Measurements from ENCODE around the gene CDC42. TPM values are rescaled to one million over a fixed set of nuclear protein-coding genes. Genes with fewer than 3 reads are reported as not detected.
A peak's percentile ranks its signal among the peaks of the same experiment; 100 is the strongest.

Gene CDC42
- total RNA-seq, 3 donors from 2014 or later (not counting 1 experiment from before 2014, with no cell fraction given) = 454 to 470 (median 463) TPM

DNA sequence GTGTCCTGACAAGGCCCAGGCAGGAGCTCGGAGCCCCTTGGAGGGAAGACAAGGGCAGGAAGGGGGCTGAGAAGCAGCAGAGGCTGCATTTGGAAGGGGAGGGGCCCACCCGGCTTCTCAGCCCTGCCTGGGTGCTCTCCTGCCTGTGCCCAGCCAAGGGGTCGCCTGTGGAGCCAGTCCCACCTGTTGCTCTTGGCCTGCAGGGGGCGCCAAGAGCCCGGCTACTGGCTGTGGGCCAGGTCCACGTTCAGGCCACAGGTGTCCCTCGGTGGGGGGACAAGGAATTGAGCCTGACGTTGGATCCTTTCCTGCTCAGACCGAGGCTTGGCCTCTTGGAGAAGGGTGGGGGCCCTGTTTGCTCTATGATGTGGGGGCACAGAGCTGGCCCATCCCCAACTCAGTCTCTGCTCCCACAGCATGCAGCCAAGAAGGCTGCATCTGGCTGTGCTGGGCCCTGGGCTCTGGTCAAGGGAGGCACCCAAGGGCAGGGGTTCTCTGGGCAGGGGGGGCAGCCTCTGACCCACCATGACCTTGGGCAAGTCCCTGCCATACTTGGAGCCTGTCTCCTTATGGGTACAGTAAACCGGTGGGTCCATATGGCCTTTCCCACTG, 79.5 kb downstream of the CDC42 start:
- ATAC-seq = peak in 2 of 3 donors; percentile 57 to 77
- no peaks in the 10 kb centered on the region for H3K27me3 Mint-ChIP-seq (ENCODE audit: low read depth in 2 of 2)
- TF ChIP-seq, protein P1, sequence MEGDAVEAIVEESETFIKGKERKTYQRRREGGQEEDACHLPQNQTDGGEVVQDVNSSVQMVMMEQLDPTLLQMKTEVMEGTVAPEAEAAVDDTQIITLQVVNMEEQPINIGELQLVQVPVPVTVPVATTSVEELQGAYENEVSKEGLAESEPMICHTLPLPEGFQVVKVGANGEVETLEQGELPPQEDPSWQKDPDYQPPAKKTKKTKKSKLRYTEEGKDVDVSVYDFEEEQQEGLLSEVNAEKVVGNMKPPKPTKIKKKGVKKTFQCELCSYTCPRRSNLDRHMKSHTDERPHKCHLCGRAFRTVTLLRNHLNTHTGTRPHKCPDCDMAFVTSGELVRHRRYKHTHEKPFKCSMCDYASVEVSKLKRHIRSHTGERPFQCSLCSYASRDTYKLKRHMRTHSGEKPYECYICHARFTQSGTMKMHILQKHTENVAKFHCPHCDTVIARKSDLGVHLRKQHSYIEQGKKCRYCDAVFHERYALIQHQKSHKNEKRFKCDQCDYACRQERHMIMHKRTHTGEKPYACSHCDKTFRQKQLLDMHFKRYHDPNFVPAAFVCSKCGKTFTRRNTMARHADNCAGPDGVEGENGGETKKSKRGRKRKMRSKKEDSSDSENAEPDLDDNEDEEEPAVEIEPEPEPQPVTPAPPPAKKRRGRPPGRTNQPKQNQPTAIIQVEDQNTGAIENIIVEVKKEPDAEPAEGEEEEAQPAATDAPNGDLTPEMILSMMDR (IDR thresholded peaks at IDR 0.05) = peak; percentile 75

DNA sequence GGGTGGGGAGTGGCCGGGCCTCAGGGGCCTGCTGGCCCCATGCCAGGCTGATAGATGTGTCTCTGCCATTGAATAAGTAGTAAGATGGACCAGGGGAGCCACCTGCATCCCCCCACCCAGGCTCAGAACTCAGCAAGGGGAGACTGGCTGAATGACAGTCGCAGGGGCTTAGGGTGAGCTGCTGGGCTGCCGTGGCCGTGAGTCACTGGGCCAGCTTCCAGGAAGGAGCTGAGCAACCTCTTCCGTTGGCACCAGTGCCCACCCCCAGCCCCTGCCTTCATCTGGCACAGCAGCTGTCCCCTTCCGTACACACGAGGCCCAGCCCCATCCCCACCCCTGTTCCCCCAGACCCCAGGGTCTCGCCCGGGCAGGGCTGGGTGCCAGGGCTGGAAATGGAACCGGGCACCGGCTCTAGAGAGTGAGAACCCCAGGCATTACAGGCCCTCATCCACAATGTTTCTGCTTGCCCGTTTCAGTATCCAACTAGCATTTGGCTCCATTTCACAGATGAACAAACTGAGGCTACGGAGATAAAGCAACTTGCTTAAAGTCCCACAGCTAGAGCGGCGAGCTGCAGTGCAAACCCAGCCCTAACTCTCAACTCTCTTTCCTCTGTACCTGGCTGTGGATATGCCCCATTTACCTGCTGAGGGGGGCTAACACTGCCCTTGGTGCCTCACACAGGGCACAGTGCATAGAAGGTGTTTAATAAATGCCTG, 80.2 kb downstream of the CDC42 start:
- peaks cover 4% of the 10 kb centered on the region for H3K27me3 ChIP-seq (ENCODE audit: control insufficient read depth, insufficient read depth, low read length)
- no peak overlapping the region for H3K27ac ChIP-seq (ENCODE audit: low read length)
- Mint-ChIP-seq H3K4me3 (no peak overlapping the region), H3K4me1 (peaks cover 1 to 5% of the 10 kb centered on the region in 2 donors), H3K27ac (no peak overlapping the region), H3K27me3 (ENCODE audit: low read depth in 2 of 2) (no peaks in the 10 kb centered on the region), H3K36me3 (no peaks in the 10 kb centered on the region), H3K9me3 (no peaks in the 10 kb centered on the region)
- no peak for ATAC-seq
- no peak overlapping the region for H3K4me3 ChIP-seq (ENCODE audit: low read length)
- H3K4me1 ChIP-seq (ENCODE audit: control insufficient read depth, insufficient read depth, low read length) = no peaks in the 10 kb centered on the region
- no peaks in the 10 kb centered on the region for H3K36me3 ChIP-seq (ENCODE audit: control insufficient read depth, insufficient read depth, low read length)
- no peak for DNase-seq
- TF ChIP-seq, protein P1 (IDR thresholded peaks at IDR 0.05) = no peak
- H3K9me3 ChIP-seq (ENCODE audit: control insufficient read depth, insufficient read depth, low read length) = no peaks in the 10 kb centered on the region
- 86% methylated on average over 15 of the region's 15 CpGs for WGBS (ENCODE audit: insufficient coverage)
- intact Hi-C loops (cut with micrococcal nuclease) = no loop called here

More for the DNA sequence above, 79.5 kb downstream of the CDC42 start:
- no peaks in the 10 kb centered on the region for H3K36me3 ChIP-seq (ENCODE audit: control insufficient read depth, insufficient read depth, low read length)
- Mint-ChIP-seq H3K4me3 (no peak overlapping the region), H3K27ac (no peak overlapping the region), H3K9me3 (no peaks in the 10 kb centered on the region), H3K36me3 (no peaks in the 10 kb centered on the region), H3K4me1 (peaks cover 5 to 6% of the 10 kb centered on the region in 2 donors)
- H3K4me1 ChIP-seq (ENCODE audit: control insufficient read depth, insufficient read depth, low read length) = no peaks in the 10 kb centered on the region
- peak; percentile 41 to 72 for DNase-seq
- intact Hi-C loops (cut with micrococcal nuclease) = no loop called here
- no peaks in the 10 kb centered on the region for H3K9me3 ChIP-seq (ENCODE audit: control insufficient read depth, insufficient read depth, low read length)
- H3K27me3 ChIP-seq (ENCODE audit: control insufficient read depth, insufficient read depth, low read length) = peaks cover 4% of the 10 kb centered on the region
- no peak overlapping the region for H3K4me3 ChIP-seq (ENCODE audit: low read length)
- no peak overlapping the region for H3K27ac ChIP-seq (ENCODE audit: low read length)
- 24% methylated on average over 10 of the region's 10 CpGs for WGBS (ENCODE audit: insufficient coverage)

DNA sequence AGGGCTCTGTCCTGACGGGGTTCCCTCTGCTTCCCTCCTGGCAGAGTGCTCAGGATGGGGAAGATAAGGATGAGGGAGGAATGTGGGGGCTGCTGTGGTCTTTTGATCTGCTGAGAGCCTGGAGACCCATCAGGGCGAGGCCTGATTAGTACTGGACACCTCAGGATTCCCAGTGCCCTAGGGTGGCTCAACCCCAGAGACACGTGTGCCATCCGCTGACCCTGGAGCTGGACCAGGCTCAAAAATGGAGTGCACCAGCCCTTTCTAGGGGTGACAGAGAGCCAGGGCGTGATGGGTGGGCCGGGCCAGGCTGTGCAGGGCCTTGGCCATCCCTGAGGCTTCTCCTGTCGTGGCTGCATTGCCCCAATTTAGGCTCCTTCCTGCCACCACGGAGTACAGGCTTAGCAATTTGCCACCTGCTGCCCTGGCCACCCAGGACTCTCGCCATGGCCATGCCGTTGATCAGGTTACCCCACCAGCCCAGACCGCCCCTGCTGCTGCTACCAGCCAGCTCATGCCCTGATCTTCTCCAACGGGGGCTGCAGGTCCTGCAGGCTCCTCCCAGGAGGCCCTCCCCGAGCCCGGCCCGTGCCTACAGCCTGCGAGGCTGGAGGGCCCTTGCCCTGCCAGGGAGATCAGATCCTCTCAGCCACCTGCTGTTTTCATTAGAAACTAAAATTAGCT, 80.9 kb downstream of the CDC42 start:
- intact Hi-C loops (cut with micrococcal nuclease) = no loop called here
- WGBS (ENCODE audit: insufficient coverage) = 77% methylated on average over 16 of the region's 16 CpGs
- H3K27me3 ChIP-seq (ENCODE audit: control insufficient read depth, insufficient read depth, low read length) = peaks cover 4% of the 10 kb centered on the region
- no peak overlapping the region for H3K27ac ChIP-seq (ENCODE audit: low read length)
- DNase-seq (no peak), ATAC-seq (no peak)
- H3K9me3 ChIP-seq (ENCODE audit: control insufficient read depth, insufficient read depth, low read length) = no peaks in the 10 kb centered on the region
- Mint-ChIP-seq H3K36me3 (no peaks in the 10 kb centered on the region), H3K27ac (no peak overlapping the region), H3K27me3 (ENCODE audit: low read depth in 2 of 2) (peaks cover under 1 to 7% of the 10 kb centered on the region in 2 donors), H3K9me3 (no peaks in the 10 kb centered on the region), H3K4me3 (no peak overlapping the region), H3K4me1 (no peaks in the 10 kb centered on the region)
- no peaks in the 10 kb centered on the region for H3K4me1 ChIP-seq (ENCODE audit: control insufficient read depth, insufficient read depth, low read length)
- no peak overlapping the region for H3K4me3 ChIP-seq (ENCODE audit: low read length)
- H3K36me3 ChIP-seq (ENCODE audit: control insufficient read depth, insufficient read depth, low read length) = no peaks in the 10 kb centered on the region
- TF ChIP-seq, protein P1 (IDR thresholded peaks at IDR 0.05) = no peak
